GM21423 (cell line): Measurements from ENCODE around the gene CACNA1I.

Experiments used
- ATAC-seq: cut with Tn5 transposase; IDR thresholded peaks from one replicate; pipeline ENCODE4 v1.9.1; 2021; ENCODE audit warnings: mild to moderate bottlenecking, moderate library complexity; ENCODE audit not compliant: unreplicated experiment

The CACNA1I gene

DNA sequence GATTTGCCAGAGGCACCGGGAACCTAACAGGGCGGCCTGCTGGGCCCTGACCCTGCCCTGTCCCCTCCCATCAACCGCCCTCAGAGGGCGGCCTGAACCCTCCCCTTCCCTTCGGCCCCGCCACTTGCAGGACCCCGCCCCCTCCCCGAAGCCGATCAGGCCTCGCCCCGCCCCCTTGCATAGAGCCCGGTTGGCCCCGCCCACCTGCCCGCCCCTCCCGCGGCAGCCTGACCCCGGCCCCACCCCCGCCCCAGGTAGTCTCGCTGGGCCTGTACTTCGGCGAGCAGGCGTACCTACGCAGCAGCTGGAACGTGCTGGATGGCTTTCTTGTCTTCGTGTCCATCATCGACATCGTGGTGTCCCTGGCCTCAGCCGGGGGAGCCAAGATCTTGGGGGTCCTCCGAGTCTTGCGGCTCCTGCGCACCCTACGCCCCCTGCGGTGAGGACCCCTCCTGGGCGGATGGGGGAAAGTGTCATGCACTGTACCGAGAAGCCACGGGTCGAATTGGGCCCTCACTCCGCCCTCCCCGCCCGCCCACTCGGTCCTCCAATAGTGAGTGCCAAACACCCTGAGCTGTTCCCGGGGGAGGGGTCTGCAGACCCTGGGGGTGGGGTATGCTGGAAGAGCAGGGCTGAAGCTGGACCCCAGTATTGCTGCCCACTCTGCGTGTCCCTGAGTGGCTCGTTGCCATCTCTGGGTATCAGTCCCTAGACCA lies 94.1 kb downstream of the CACNA1I start:
- no peak for ATAC-seq

DNA sequence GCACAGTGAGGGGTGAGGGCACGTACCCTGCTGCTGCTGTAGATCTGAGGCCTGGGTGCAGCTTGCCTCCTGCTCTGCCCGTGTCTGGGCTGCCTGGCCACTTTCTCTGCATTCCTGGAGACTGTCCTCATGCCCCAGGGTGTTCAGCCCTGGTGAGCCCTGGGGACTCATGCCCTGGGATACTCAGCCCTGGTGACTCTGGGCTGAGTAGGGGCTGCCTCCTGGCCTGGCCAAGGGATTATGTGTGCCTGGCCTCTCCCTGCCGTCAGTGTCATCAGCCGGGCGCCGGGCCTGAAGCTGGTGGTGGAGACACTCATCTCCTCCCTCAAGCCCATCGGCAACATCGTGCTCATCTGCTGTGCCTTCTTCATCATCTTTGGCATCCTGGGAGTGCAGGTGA lies 94.7 kb downstream of the CACNA1I start:
- no peak for ATAC-seq

DNA sequence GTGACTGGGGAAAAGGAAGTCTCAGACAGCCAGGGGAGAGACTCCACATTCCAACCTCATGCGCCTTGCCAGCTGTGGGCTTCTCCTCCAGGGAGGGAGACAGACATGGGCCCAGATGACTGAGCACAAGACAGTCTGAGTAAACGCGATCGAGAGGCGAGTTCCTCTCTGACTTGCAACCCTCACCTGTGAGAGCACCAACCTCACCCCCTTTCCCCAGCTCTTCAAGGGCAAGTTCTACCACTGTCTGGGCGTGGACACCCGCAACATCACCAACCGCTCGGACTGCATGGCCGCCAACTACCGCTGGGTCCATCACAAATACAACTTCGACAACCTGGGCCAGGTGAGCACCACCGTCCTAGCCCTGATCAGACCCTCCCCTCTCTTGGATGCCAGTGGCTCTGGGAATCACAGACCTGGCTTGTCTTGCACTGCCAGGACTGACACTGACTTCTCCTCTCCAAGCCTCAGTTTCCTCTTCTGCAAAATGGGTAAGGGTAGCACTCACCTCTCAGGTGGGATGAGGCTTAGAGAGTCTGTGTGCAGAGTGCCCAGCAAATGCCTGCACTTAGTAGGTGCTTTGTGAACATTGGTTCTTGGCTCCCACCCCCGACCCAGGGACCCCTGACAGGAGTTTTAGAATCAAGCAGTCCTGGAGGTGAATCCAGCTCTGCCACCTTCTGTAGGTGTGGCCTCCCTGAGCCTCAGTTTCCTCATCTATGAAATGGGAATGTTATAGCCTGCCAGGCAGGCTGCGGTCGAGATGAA lies 95.3 kb downstream of the CACNA1I start:
- no peak for ATAC-seq

DNA sequence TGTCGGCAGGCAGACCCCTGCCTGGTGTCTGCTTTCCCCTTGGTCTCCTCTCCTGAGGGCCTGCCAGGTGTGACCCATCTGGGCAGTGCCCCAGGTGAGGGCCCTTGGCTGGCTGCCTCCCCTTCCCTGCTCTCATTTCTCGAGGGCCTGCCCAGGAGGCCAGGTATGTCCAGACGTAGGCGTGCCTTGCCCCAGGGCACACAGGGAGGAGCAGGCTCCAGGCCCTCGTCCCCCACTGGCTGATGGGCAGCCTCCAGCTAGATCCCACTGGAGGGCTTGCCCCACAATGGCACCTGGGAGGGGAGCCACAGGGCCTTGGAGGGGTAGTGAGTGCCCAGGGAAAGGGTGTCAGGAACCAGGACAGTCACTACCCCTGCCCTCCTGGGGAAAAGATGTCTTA lies 95.9 kb downstream of the CACNA1I start:
- no peak for ATAC-seq

DNA sequence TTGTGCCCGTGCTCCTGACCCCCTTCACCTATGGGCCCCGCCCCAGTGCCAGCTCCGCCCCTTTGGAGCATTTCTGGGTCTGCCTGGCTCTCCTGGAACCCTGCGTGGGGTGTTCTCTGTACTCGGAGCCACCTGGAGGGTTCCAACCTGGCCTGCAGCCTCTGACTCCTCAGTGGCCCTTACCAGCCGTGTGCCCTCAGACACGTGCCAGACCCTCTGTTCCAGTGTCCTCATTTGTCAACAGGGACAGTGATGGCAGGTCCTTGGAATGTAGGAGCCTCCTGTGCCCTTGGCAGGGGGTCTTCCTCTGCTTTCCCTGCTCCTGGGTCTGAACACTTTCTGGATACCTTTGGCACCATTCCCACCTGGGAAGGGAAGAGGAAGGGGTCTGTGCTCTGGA lies 96.4 kb downstream of the CACNA1I start:
- ATAC-seq: no peak

DNA sequence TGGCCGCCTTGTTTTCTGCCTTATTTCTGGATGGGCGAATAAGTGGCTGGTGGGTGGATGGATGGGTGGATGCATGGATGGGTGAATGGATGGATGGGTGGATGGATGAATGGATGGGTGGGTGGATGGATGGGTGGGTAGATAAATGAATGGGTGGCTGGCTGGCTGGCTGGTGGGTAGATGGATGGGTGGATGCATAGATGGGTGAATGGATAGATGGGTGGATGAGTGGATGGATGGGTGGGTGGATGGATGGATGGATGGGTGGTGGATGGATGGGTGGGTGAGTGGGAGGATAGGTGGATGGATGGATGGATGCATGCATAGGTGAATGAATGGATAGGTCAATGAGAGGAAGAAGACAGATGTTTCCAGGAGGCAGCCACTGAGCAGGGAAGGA lies 98.9 kb downstream of the CACNA1I start:
- no peak for ATAC-seq

DNA sequence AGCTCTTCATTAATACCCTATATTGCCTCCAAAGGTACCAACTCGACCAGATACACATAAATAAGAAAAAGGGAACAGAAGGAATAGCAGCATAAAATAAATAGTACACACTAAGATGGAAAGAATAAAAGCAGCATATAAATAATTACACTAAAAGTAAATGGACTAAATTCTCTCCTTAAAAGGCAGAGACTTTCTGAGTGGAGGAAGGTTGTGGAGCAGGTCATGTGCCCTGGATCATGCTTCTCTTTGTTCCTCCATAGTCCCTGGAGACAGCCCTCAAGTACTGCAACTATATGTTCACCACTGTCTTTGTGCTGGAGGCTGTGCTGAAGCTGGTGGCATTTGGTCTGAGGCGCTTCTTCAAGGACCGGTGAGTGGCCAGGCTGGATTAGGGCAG lies 101.4 kb downstream of the CACNA1I start:
- no peak for ATAC-seq

DNA sequence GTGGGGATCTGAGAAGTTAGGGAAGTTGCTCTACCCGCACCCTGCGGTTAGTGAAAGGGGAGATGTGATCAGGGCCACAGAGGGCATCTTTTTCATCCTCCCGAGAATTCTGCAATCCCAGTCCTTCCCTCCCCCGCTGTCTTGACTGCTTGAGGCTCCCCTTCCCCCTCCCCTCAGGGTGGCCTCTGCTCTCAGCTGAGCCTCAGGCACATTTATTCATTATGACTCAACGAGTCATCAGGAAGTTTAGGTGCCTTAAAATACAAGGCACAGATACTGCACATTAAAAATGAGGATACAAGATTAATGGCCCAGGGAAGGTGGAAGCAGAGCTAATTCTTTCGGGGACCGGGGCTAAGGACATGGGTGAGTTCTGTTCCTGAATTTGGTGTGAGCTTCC lies 104.0 kb downstream of the CACNA1I start:
- ATAC-seq: no peak

DNA sequence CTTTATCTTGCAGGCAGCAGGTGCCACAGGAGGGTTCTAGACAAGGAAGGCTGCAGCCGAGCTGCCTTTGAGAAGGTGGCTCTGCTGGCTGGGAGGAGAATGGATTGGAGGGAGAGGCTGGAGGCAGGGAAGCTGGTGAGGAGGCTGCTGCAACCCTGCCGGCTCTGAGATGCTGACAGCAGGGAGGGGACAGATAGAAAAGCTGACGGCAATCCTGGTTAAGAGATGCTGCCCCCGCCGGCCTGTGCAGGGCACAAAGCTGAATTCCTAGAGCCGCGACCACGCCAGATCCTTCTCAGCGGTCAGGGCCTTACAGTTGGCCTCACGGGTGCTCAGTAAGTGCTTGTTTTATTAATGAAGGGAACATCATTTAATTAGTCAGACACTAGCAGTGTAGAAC lies 105.4 kb downstream of the CACNA1I start:
- no peak for ATAC-seq

DNA sequence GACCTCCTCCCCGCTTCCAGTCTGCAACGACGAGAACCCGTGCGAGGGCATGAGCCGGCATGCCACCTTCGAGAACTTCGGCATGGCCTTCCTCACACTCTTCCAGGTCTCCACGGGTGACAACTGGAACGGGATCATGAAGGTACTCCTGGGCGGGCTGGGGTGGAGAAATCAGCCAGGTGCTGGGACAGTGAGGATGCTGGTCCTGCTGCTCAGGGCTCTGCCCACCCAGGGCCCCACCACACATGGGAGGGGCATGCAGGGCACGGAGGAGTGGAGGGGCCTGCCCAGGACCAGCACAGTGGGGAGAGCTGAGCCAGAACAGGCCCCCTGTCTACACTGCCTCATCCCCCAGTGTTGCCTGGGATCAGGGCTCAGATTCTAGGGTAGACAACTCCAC lies 107.4 kb downstream of the CACNA1I start:
- ATAC-seq: no peak

DNA sequence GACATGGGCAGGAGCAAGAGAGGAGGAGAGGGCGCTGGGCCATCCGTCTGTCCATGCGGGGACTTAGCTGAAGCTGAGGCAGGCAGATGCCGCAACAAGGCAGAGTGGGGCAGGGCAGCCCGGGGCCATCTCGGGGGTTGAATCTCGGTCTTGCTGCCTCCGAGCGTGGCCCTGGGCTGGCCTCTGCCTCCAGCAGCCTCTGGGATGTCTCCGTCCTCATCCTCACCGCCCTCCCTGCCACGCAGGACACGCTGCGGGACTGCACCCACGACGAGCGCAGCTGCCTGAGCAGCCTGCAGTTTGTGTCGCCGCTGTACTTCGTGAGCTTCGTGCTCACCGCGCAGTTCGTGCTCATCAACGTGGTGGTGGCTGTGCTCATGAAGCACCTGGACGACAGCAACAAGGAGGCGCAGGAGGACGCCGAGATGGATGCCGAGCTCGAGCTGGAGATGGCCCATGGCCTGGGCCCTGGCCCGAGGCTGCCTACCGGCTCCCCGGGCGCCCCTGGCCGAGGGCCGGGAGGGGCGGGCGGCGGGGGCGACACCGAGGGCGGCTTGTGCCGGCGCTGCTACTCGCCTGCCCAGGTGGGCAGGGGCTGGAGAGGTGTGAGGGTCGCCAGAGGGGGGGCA lies 108.4 kb downstream of the CACNA1I start:
- ATAC-seq: no peak

DNA sequence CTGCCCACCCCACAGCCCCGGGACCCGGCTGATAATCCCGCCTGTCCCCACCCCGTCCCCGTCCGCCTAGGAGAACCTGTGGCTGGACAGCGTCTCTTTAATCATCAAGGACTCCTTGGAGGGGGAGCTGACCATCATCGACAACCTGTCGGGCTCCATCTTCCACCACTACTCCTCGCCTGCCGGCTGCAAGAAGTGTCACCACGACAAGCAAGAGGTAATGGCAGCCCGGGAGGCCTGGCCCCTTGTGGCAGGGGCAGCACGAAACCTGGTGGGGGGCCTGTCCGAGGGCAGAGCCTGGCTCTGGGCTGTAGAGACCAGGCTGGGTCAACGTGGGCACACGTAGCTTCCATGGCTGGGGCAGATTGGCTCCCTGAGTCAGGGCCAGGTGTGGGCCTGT lies 109.1 kb downstream of the CACNA1I start:
- ATAC-seq: no peak

DNA sequence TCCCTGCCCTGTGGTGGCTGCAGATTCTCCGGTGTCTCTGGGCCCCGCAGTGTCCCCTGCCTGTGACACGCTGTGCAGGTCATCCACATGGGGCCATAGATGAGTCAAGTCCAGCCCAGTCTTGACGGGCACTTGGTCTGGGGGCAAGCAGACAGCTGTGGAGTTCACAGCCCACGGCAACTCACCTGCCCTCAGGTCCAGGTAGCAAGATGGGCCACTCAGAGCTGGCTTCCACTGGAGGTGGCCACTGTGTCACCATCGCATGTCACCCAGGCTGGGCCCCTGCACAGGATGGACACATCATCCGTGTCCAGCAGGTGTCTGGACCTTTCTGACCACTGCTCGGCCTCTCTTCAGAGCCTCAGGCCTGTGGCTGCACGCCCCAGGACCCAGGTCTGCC lies 109.9 kb downstream of the CACNA1I start:
- ATAC-seq: no peak

DNA sequence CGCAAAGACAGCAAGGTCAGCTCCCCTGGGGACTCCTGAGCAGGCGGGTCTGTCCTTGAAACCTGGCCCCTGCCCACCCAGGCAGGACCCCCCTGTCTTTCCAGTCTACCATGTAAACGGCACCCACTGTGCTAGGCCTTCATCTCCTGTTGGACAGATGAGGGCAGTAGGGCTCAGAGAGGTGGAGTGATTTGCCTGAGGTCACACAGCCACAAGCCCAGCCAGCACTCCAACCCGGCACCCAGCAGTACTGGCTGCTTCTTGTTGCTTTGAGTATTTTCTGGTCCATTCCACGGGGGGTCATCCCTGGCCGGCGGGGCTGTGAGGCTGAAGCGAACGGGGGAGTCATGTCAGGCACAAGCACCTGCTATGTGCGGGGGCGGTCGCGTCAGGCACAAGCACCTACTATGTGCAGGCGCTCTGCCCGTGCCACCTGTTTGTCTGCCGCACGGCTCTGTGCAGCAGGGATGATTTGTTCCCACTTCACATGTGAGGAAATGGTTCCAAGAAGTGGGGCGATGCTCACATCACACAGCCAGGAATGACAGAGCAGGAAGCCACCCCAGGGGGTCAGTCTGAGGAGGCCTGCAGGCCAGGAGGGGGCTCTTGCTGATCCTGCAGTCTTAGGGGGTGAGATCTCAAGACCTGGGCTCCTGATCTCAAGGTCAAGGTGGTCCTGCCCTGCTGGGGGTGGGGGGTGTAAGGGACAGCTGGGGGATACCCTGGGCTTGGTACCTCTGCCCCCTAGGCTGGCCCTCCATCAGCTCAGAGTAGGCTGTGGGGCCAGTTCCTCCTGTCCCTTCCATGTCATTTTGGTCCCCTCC lies 110.7 kb downstream of the CACNA1I start:
- no peak for ATAC-seq

DNA sequence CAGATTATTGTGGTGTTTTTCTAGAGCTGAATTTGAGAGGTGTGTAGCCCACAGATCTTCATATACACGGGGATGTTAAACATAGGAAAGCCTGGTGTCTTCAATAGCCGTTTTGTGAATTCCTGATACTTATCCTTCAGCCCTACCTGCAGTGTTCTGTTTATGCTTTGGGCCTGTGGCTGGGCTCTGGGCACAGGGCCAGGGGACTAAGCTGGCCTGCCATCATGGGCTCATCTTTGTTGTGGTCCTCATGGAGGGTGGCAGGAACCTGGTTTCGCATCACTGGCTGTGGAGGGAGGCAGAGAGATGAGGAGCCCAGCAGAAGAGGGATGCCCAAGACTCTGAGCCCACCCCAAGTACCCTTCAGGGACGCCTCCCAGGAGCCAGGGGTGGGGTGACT lies 112.4 kb downstream of the CACNA1I start:
- ATAC-seq: no peak

DNA sequence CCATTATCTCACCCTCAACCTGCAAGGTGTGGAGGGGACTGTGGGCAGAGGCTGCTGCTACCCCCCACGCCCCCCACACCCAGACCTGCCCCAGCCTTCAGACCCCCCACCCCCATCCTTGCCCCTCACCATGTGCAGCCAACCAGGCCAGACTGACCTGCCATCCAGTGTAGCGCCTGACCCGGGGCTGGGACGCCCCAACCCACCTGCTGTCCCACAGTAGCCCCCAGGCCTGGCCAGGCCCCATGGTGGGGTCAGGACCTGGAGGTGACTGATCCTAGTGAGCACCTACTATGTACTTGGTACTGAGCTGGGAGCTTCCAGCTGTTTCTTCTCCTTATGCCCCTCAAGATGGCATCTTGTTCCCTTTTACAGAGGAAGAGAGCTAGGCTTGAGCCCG lies 113.1 kb downstream of the CACNA1I start:
- no peak for ATAC-seq

DNA sequence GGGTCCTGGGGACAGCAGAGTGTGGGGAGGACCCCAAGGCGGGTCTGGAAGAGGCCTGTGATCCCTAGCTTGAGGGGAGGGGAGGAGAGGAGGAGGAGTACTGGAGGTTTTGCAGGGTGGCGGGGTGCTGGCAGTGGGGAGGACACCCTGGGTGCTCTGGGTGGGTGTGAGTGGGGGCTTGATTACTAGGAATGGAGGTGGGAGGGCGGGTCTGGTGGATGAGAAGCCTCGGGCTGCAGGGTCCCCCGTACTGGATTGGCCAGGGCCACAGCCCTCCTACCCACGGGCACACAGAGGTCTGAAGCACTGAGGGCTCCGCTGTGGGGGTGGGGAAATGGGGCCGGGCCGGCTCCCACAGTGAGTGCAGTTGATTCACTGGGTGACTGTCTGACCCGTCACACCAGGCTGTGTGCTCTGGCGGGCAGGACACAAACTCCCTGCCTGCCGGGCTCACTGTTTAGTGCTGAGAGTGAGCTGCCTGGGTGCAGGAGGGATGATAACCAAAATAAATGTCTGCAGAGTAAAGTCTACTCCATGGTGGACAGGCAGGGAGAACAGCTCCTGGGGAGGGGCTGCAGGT lies 114.2 kb downstream of the CACNA1I start:
- no peak for ATAC-seq

DNA sequence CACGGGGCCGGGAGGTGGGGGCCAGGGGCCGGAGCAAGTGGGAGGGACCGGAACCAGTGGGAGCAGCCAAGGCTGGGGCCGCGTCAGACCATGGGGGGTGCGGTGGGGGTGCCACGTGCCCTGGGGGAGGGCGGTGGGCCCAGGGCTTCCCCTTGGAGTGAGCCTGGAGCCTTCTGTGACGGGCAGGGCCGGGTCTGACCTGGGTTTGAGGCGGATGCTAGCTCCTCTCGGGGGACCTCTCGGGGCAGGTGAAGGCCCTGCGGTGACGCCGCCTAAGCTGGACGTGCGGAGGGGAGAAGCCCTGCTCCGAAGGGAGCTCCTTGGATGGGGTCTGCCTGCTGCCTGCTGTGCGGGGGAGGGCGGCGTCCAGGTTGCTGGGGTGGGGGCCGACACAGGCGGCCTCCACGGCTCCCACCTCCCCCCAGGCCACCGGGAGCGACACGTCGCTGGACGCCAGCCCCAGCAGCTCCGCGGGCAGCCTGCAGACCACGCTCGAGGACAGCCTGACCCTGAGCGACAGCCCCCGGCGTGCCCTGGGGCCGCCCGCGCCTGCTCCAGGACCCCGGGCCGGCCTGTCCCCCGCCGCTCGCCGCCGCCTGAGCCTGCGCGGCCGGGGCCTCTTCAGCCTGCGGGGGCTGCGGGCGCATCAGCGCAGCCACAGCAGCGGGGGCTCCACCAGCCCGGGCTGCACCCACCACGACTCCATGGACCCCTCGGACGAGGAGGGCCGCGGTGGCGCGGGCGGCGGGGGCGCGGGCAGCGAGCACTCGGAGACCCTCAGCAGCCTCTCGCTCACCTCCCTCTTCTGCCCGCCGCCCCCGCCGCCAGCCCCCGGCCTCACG lies 115.0 kb downstream of the CACNA1I start:
- no peak for ATAC-seq

DNA sequence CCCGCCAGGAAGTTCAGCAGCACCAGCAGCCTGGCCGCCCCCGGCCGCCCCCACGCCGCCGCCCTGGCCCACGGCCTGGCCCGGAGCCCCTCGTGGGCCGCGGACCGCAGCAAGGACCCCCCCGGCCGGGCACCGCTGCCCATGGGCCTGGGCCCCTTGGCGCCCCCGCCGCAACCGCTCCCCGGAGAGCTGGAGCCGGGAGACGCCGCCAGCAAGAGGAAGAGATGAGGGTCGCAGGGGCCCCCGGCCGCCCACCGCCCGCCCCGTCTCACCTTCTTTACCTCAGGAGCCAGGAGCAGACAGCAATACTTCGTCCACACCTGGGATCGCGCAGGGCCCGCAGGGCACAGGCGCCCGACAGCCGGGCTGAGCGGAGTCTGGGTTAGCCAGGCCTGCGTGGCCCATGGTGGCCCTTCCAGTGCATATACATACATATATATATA lies 115.6 kb downstream of the CACNA1I start:
- no peak for ATAC-seq
